T-cell (primary cell): ENCODE data around the gene KLF7. TPM values are rescaled to one million over a fixed set of nuclear protein-coding genes. Genes with fewer than 3 reads are reported as not detected.
A peak's percentile ranks its signal among the peaks of the same experiment; 100 is the strongest.

Experiments used
- ATAC-seq, 4 experiments: fragments of 200-7000 bp in 3 of 4; fragments of 150-1000 bp in 1 of 4; cut with Tn5 transposase; replicated peaks in 1 of 4; 1 replicate in 3 of 4; 2 replicates in 1 of 4; pipeline ENCODE4 v1.10.0; 2021; ENCODE audit warnings: moderate library complexity in 3 of 4, mild to moderate bottlenecking in 2 of 4, moderate number of reproducible peaks in 1 of 4
- CTCF ChIA-PET, 2 donors: fragments of 300-600 bp; sonication (Branson Sonifier 250); formaldehyde crosslinking; loops; one replicate each; lab custom pipeline; 2022; ENCODE audit warnings: antibody characterized with exemption in 2 of 2; lab: Charles Lee
- POLR2A ChIA-PET, 2 donors: fragments of 300-600 bp; sonication (Branson Sonifier 250); formaldehyde crosslinking; loops; one replicate each; lab custom pipeline; 2022; ENCODE audit warnings: antibody characterized with exemption in 2 of 2; lab: Charles Lee
- DNase-seq, 35 experiments: peaks; one replicate each; pipeline versions ENCODE4 v3.0.0 to v3.0.0-alpha.2; 2013 to 2023
- H3K27ac ChIP-seq: one replicate; pipeline ENCODE4 v1.5.1; 2013; ENCODE audit warnings: low read length
- H3K27me3 ChIP-seq, 2 experiments: replicated peaks in 1 of 2; 1 replicate in 1 of 2; 2 replicates in 1 of 2; pipeline versions ENCODE4 v1.6.1 to v1.7.0; 2013; ENCODE audit warnings: low read length in 1 of 2, mixed read lengths in 1 of 2; ENCODE audit not compliant: control insufficient read depth in 2 of 2, insufficient read depth in 2 of 2; ENCODE audit errors: extremely low read depth in 1 of 2
- H3K36me3 ChIP-seq, 2 donors: 1 replicate in 1 of 2; 2 replicates in 1 of 2; pipeline versions ENCODE4 v1.6.1 to v1.7.0; 2013; ENCODE audit warnings: low read length in 1 of 2; ENCODE audit not compliant: control insufficient read depth in 2 of 2, insufficient read depth in 1 of 2; ENCODE audit errors: extremely low read depth in 1 of 2
- H3K4me1 ChIP-seq, 2 experiments: 1 replicate in 1 of 2; 2 replicates in 1 of 2; pipeline versions ENCODE4 v1.6.1 to v1.7.0; 2013; ENCODE audit warnings: low read length in 2 of 2, mixed read lengths in 1 of 2; ENCODE audit not compliant: insufficient read depth in 2 of 2, control insufficient read depth in 1 of 2; ENCODE audit errors: extremely low read depth in 1 of 2
- H3K4me3 ChIP-seq, 2 donors: 1 replicate in 1 of 2; 2 replicates in 1 of 2; pipeline versions ENCODE4 v1.5.1 to v1.7.0; 2013; ENCODE audit warnings: mild to moderate bottlenecking in 2 of 2, low read length in 1 of 2, moderate library complexity in 1 of 2; ENCODE audit not compliant: control insufficient read depth in 1 of 2; ENCODE audit errors: extremely low read depth in 1 of 2
- H3K9me3 ChIP-seq: 2 replicates; pipeline ENCODE4 v1.7.0; 2013
- H3K27ac Mint-ChIP-seq, 2 donors: one replicate each; pipeline ENCODE4 v1.8.0; 2020 to 2021; ENCODE audit warnings: mild to moderate bottlenecking in 2 of 2, mixed read lengths in 2 of 2
- H3K27me3 Mint-ChIP-seq, 2 donors: one replicate each; pipeline ENCODE4 v1.8.0; 2021 to 2022; ENCODE audit warnings: mixed read lengths in 2 of 2
- H3K36me3 Mint-ChIP-seq: one replicate; pipeline ENCODE4 v1.8.0; 2021; ENCODE audit warnings: mixed read lengths
- H3K4me1 Mint-ChIP-seq, 3 donors: one replicate each; pipeline ENCODE4 v1.8.0; 2020 to 2022; ENCODE audit warnings: mixed read lengths in 3 of 3, mild to moderate bottlenecking in 1 of 3
- H3K4me3 Mint-ChIP-seq, 3 donors: one replicate each; pipeline ENCODE4 v1.8.0; 2020 to 2022; ENCODE audit warnings: mild to moderate bottlenecking in 3 of 3, mixed read lengths in 3 of 3, moderate library complexity in 3 of 3
- H3K9me3 Mint-ChIP-seq, 3 donors: one replicate each; pipeline ENCODE4 v1.8.0; 2020 to 2022; ENCODE audit warnings: mixed read lengths in 3 of 3
- WGBS: methylation state at CpG from one replicate; pipeline ENCODE4 v1.1.5; 2013; ENCODE audit warnings: missing lambda C conversion rate; ENCODE audit not compliant: insufficient coverage; 5-methylcytosine and 5-hydroxymethylcytosine counted together
- total RNA-seq, 35 experiments: library from RNA in 6 of 35; stranded (reverse) in 6 of 35; fragments of 120-200 nt in 1 of 35; gene quantifications; one replicate each; pipeline versions ENCODE4 v1.2.1 to v1.2.4 and lab custom pipeline; 2013 to 2026

Gene KLF7
- total RNA-seq, 5 donors from 2014 or later (not counting 1 experiment from before 2014, with no cell fraction given) = 56.8 to 90.6 (median 65.7) TPM

DNA sequence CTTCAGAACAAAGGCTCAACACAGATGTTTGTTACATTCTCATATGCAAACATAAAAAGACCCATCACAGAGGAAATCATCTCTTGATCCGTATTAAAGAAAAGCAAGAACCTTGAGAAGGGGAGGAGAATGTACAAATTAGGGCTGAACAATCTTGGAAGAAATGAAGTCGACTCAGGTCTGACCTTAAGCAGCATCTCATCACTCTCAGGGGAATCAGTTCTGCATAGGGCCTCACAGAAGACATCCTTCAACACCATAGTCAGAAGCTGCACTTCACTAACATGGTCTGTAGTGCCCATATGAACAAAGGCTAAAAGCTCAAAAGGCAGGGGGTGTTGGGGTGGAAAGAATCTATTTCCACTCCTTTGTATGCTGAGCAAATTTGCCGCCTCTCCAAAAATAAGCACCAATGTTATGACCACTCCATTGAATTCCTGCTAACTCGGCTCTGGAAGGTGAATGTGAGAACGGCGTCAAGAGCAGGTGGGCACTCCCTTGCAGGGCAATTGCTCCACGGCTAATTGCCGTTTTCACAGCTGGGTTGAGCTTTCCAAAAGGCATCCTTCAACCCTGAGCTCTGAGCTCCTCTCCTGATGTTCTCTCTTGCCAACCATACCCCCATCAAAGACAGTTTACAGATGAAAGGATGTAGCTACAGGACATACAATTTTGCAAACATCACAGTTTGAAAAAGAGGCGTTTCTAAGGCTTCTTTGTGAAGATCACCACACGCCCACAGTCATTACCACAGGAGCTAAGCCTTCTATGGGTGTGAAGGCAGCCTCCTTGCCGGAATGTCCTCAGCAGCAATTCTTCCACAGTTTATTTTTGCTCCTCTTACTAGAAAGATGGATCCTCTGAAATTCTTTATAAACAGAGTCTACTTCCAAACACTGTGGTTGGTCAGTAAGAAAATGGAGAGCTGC, 10.0 kb downstream of the KLF7 start:
- H3K36me3 ChIP-seq = no peaks in the 10 kb centered on the region
- Mint-ChIP-seq H3K4me1 (peaks cover 90 to 96% (median 91%) of the 10 kb centered on the region in 3 donors), H3K9me3 (no peaks in the 10 kb centered on the region), H3K36me3 (peaks cover 8% of the 10 kb centered on the region), H3K27me3 (no peaks in the 10 kb centered on the region), H3K27ac (peak overlapping the region; percentile 80 to 89), H3K4me3 (peak overlapping the region in 2 of 3 donors; percentile 51 to 55)
- ChIA-PET CTCF (interaction anchor here (1.0 to 1.6 kb wide), 2 partner anchors 9 to 14 kb away, joined by 3 to 5 read pairs; no protein-coding TSS in a partner anchor), POLR2A (interaction anchor here (0.8 to 2.5 kb wide), 5 partner anchors 9 to 13 kb away, joined by 3 to 13 read pairs (median 3); partner anchors contain the start of gene KLF7 (in 1 of the 2))
- peak overlapping the region in 1 of 2 donors; percentile 10 for H3K4me3 ChIP-seq
- DNase-seq = peak in 4 of 35 experiments; percentile 7 to 44 (median 19)
- H3K4me1 ChIP-seq = peaks cover 34 to 51% of the 10 kb centered on the region in 2 experiments
- peak; percentile 71 to 91 (median 86) for ATAC-seq
- no peak overlapping the region for H3K27ac ChIP-seq
- no peaks in the 10 kb centered on the region for H3K9me3 ChIP-seq
- 73% methylated on average over 4 of the region's 11 CpGs for WGBS
- H3K27me3 ChIP-seq = no peaks in the 10 kb centered on the region

- Mint-ChIP-seq H3K9me3 (no peaks in the 10 kb centered on the region), H3K36me3 (peaks cover 14% of the 10 kb centered on the region), H3K27ac (peak overlapping the region; percentile 29 to 89), H3K27me3 (no peaks in the 10 kb centered on the region), H3K4me1 (peaks cover 91 to 97% (median 93%) of the 10 kb centered on the region in 3 donors), H3K4me3 (peak overlapping the region in 1 of 3 donors; percentile 55)
- no peak for ATAC-seq
- Histone ChIP-seq H3K36me3 (no peaks in the 10 kb centered on the region), H3K27me3 (no peaks in the 10 kb centered on the region), H3K9me3 (no peaks in the 10 kb centered on the region), H3K27ac (no peak overlapping the region), H3K4me1 (peaks cover 34 to 57% of the 10 kb centered on the region in 2 experiments), H3K4me3 (no peak overlapping the region)
- WGBS = 100% methylated on average over 1 of the region's 4 CpGs
- CTCF ChIA-PET = interaction anchor here in 1 of 2 donors (1.6 kb wide), 1 partner anchor 13 kb away, joined by 5 read pairs; no protein-coding TSS in a partner anchor
- no peak for DNase-seq
- POLR2A ChIA-PET = interaction anchor here in 1 of 2 donors (0.9 to 2.5 kb wide), 2 partner anchors 10 to 13 kb away, joined by 3 to 13 read pairs; partner anchors contain the start of gene KLF7
Measured at GRCh38 chr2:207154556-207155510, 10.9 kb downstream of the KLF7 start.

DNA sequence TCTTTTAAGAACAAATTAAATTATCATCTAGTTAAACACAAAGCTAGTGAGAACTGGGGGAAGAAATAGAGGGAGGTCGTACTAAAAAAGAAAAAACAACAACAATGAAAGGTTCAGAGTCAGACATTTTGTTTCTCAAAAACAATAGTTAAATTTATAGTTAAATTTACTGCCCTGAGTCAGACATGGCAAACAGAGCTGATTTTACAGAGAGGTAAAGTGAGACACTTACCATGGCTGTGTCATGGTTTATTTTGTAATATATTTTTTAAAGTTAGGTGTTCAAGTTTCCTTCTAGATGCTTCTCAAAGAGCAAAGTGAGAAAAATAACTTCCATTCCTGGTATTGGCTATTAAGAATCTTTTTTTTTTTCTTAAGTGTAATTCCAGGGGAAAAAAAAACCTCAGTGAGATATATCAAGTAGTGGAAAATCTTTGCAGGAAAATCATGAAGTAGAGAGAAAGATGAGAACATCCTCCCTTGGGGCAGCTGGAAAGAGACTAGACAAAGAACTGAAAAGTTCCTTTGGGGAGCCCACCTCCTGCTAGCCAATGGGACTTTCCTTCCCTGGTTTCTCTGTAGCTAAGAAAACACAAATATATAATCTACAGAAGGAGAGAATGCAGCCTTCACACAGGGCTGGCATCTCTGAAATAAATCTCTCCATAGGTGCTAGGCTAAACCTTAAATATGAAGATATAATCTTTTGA, 12.3 kb downstream of the KLF7 start:
- H3K27me3 ChIP-seq = no peaks in the 10 kb centered on the region
- no peaks in the 10 kb centered on the region for H3K9me3 ChIP-seq
- ChIA-PET CTCF (interaction anchor here (0.6 to 1.0 kb wide), 2 partner anchors 10 to 51 kb away, joined by 3 to 4 read pairs; no protein-coding TSS in a partner anchor), POLR2A (interaction anchor here in 1 of 2 donors (1.0 kb wide), 1 partner anchor 9 kb away, joined by 4 read pairs; no protein-coding TSS in a partner anchor)
- Mint-ChIP-seq H3K4me3 (peak overlapping the region in 1 of 3 donors; percentile 30), H3K4me1 (peaks cover 92 to 99% (median 96%) of the 10 kb centered on the region in 3 donors), H3K27me3 (no peaks in the 10 kb centered on the region), H3K36me3 (peaks cover 26% of the 10 kb centered on the region), H3K9me3 (no peaks in the 10 kb centered on the region), H3K27ac (peak overlapping the region in 1 of 2 donors; percentile 29)
- peaks cover 41 to 64% of the 10 kb centered on the region in 2 experiments for H3K4me1 ChIP-seq
- no peak for ATAC-seq
- WGBS = no CpG with 5 or more reads among the region's 1 CpG
- no peak for DNase-seq
- no peak overlapping the region for H3K4me3 ChIP-seq
- H3K27ac ChIP-seq = no peak overlapping the region
- no peaks in the 10 kb centered on the region for H3K36me3 ChIP-seq

- Histone ChIP-seq H3K9me3 (no peaks in the 10 kb centered on the region), H3K27ac (no peak overlapping the region), H3K4me3 (no peak overlapping the region), H3K4me1 (peaks cover 33 to 49% of the 10 kb centered on the region in 2 experiments), H3K27me3 (no peaks in the 10 kb centered on the region), H3K36me3 (no peaks in the 10 kb centered on the region)
- no peak for ATAC-seq
- 77% methylated on average over 6 of the region's 6 CpGs for WGBS
- H3K4me3 Mint-ChIP-seq = no peak overlapping the region
- POLR2A ChIA-PET = interaction anchor here (0.6 to 1.1 kb wide), 4 partner anchors 9 to 43 kb away, joined by 4 to 8 read pairs (median 6); no protein-coding TSS in a partner anchor
- H3K9me3 Mint-ChIP-seq = no peaks in the 10 kb centered on the region
- no peaks in the 10 kb centered on the region for H3K27me3 Mint-ChIP-seq
- peaks cover 33% of the 10 kb centered on the region for H3K36me3 Mint-ChIP-seq
- no peak overlapping the region for H3K27ac Mint-ChIP-seq
- H3K4me1 Mint-ChIP-seq = peaks cover 87 to 89% (median 88%) of the 10 kb centered on the region in 3 donors
- no peak for DNase-seq
- CTCF ChIA-PET = interaction anchor here (0.6 to 0.8 kb wide), 4 partner anchors 8 to 819 kb away, joined by 3 read pairs; no protein-coding TSS in a partner anchor
Measured at GRCh38 chr2:207151048-207151447, 14.7 kb downstream of the KLF7 start.

- CTCF ChIA-PET = interaction anchor here in 1 of 2 donors (0.6 kb wide), 2 partner anchors 81 to 819 kb away, joined by 3 read pairs; no protein-coding TSS in a partner anchor
- H3K27ac ChIP-seq = no peak overlapping the region
- POLR2A ChIA-PET = interaction anchor here in 1 of 2 donors (0.6 kb wide), 2 partner anchors 42 to 82 kb away, joined by 4 to 6 read pairs; no protein-coding TSS in a partner anchor
- DNase-seq (no peak), ATAC-seq (no peak)
- H3K27me3 Mint-ChIP-seq = no peaks in the 10 kb centered on the region
- no peaks in the 10 kb centered on the region for H3K36me3 ChIP-seq
- no peaks in the 10 kb centered on the region for H3K9me3 Mint-ChIP-seq
- H3K36me3 Mint-ChIP-seq = peaks cover 39% of the 10 kb centered on the region
- peak overlapping the region in 1 of 3 donors; percentile 48 for H3K4me3 Mint-ChIP-seq
- no peak overlapping the region for H3K4me3 ChIP-seq
- peaks cover 87 to 89% (median 87%) of the 10 kb centered on the region in 3 donors for H3K4me1 Mint-ChIP-seq
- H3K4me1 ChIP-seq = peaks cover 25 to 41% of the 10 kb centered on the region in 2 experiments
- no peaks in the 10 kb centered on the region for H3K9me3 ChIP-seq
- peak overlapping the region in 1 of 2 donors; percentile 59 for H3K27ac Mint-ChIP-seq
- H3K27me3 ChIP-seq = no peaks in the 10 kb centered on the region
- WGBS = no CpG with 5 or more reads among the region's 5 CpGs
Measured at GRCh38 chr2:207150284-207150683, 15.5 kb downstream of the KLF7 start.
